D721Med (cell line): ENCODE measurements around the gene TRAT1.

Experiments used
- DNase-seq: peaks from one replicate; pipeline ENCODE4 v3.0.0; 2011; ENCODE audit warnings: low spot score; ENCODE audit not compliant: insufficient read length
- FAIRE-seq: peaks from 2 replicates; lab custom pipeline; 2011; peaks lifted over from hg19 to GRCh38; lab: Jason Lieb, UNC
- TF ChIP-seq, protein P1 (sequence below): IDR thresholded peaks from 2 replicates; pipeline ENCODE4 v1.5.1; 2012; ENCODE audit warnings: mild to moderate bottlenecking, control low read depth; ENCODE audit not compliant: insufficient read depth; ENCODE audit errors: missing control alignments

The TRAT1 gene

DNA sequence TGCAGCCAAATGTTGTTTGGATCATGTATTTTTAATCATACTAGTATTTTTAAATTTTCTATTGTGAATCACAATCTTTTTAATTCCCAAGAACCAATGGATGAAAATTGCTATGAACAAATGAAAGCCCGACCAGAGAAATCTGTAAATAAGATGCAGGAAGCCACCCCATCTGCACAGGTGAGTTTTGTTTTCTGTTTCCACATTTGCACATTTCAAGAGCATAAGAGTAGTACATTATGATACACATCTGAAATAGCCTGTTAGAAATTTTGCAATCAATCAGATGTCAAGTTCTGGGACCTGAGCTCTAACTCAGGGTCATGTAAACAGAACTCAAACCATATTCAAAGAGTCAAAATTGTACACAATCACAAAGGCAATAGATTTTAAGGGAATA is 26.5 kb downstream of the TRAT1 start:
- TF ChIP-seq, protein P1, sequence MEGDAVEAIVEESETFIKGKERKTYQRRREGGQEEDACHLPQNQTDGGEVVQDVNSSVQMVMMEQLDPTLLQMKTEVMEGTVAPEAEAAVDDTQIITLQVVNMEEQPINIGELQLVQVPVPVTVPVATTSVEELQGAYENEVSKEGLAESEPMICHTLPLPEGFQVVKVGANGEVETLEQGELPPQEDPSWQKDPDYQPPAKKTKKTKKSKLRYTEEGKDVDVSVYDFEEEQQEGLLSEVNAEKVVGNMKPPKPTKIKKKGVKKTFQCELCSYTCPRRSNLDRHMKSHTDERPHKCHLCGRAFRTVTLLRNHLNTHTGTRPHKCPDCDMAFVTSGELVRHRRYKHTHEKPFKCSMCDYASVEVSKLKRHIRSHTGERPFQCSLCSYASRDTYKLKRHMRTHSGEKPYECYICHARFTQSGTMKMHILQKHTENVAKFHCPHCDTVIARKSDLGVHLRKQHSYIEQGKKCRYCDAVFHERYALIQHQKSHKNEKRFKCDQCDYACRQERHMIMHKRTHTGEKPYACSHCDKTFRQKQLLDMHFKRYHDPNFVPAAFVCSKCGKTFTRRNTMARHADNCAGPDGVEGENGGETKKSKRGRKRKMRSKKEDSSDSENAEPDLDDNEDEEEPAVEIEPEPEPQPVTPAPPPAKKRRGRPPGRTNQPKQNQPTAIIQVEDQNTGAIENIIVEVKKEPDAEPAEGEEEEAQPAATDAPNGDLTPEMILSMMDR, result no peak
- FAIRE-seq (no peak), DNase-seq (no peak)

DNA sequence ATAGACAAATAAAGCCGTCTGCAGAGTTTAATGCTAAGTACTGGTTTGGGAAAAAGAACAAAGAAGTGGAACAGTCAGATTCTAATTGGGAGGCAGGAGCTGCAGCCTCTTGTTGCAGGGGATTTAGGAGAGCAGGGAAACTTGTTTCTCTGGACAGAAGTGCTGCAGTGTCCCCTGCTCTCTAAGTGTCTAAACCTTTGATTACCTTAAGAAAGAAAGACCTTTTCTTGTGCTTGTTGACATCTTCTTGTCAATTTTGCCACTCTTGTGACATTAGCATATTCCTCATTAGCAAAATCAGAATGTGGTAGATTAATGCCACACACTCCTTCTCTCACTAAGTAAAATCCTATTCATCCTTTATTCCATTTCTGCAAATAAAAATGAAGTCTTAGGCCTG is 38.8 kb downstream of the TRAT1 start:
- no peak for FAIRE-seq
- TF ChIP-seq, protein P1, result no peak
- DNase-seq, result no peak

DNA sequence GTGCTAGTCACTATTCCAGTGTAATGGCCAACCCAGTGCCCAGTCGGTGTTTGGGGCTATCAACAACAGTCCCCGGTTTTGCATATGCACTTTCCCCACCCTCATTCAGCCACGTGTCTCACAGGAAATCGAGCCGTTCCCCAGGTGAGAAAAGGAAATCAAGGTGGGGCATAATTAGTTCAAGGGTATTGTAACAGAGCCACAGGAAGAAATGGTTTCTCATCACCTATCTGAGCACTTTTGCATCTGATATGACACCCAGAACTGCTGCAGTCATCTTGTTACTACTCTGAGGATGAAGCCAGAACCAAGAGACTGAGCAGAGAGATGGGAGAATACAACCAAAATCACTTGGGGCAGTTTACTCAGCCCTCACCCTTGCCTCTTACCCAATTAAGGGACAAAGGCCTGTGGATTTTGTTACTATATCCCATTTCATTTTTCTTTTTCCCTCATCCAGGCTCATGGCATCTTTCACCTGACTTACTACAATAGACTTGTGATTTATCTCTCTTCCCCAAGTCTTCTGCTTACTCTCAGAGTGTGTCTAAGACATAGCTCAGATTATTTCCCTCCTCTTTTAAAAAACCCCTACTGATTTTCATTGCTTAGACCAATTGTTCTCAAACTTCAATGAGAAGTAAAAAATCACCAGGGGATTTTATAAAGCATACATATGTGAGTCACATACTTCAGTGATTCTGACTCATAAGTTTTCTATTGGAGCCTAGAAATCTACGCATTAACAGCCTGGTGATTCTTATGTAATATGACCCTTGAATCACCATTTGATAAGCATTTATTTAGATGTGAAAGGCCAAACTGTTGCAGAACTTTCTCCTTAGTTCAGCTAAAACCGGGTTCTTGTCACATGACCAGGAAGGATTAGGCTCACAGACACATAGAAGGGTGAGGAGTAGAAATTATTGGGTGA is 40.5 kb downstream of the TRAT1 start:
- FAIRE-seq (no peak), DNase-seq (no peak)
- TF ChIP-seq, protein P1, result no peak

DNA sequence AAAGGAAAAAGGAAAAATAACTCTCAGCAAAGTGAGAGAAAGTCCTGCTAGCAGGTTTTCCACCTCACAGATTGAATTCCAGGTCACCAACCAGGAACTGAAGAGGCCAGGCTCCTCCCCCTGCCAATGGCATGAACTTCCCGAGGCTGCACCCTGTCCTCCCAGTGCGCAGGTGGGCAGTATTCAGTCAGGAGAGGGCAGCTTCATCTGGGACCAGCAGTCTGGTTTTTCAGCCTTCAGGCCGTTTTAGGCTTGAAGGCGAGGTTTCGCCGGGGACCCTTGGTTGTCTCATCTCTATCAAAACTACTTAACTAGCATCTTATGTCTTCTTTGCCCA is 41.2 kb downstream of the TRAT1 start:
- TF ChIP-seq, protein P1, result no peak
- DNase-seq (no peak), FAIRE-seq (no peak)

DNA sequence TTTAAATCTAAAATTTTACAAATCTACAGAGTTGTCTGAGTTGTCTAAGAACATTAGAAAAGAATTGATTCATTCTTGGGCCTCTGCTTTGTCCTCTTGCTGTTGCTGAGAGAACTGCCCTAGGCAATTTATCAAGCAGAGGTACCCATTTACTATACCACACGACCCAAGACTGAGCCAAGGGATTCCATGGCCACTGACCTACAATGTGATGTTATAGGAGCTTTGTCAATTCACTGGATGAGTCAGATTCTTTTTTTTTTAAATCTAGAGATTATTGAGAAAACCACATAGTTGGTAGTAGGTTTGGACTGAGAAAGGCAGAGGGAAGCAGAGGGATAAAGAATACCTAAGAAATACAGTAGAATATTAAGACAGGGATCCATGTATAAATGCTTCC is 55.3 kb downstream of the TRAT1 start:
- TF ChIP-seq, protein P1, result no peak
- no peak for FAIRE-seq
- DNase-seq, result no peak

DNA sequence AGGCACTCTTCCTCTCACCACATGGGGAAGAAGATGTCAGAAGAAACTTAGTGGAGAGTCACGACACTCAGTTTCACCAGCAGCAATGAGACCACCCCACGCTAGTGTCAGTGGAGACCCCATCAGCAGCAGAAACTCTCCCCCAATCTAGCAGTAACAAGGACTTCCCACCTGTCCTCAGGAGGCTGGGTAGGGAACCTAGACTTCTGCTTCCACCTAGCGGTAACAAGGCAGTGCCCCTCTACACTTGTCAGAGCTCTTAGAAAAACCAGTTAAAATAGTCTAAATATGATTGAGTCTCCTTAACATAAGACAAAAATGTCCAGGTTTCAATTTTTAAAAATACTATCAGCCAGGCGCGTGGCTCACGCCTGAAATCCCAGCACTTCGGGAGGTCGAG is 57.3 kb downstream of the TRAT1 start:
- no peak for FAIRE-seq
- DNase-seq, result no peak

More for the DNA sequence above, 57.3 kb downstream of the TRAT1 start:
- TF ChIP-seq, protein P1, result no peak
